DOHH2 (cell line): ENCODE data around the gene NT5DC1.

Experiments
- H3F3A ChIP-seq: fragments of 200-600 bp; sonication (generic), shearing (Covaris generic); 2 replicates; pipeline ENCODE4 v1.6.0; 2016; ENCODE audit warnings: antibody characterized with exemption, mild to moderate bottlenecking; ENCODE audit not compliant: control insufficient read depth, insufficient read depth
- H3K27ac ChIP-seq: fragments of 200-600 bp; sonication (generic); 2 replicates; pipeline ENCODE4 v1.5.1; 2014; ENCODE audit warnings: low read depth, mild to moderate bottlenecking, low read length, moderate library complexity
- H3K27me3 ChIP-seq: fragments of 200-600 bp; sonication (generic); 2 replicates; pipeline ENCODE4 v1.6.1; 2014; ENCODE audit warnings: mild to moderate bottlenecking, low read length, mixed read lengths; ENCODE audit not compliant: control insufficient read depth
- H3K36me3 ChIP-seq: fragments of 200-600 bp; sonication (generic); 2 replicates; pipeline ENCODE4 v1.6.1; 2014; ENCODE audit warnings: mild to moderate bottlenecking, low read length, moderate library complexity, mixed read lengths; ENCODE audit not compliant: control insufficient read depth
- H3K4me1 ChIP-seq: fragments of 200-600 bp; sonication (generic); 2 replicates; pipeline ENCODE4 v1.6.1; 2014; ENCODE audit warnings: mild to moderate bottlenecking, low read length, mixed read lengths; ENCODE audit not compliant: control insufficient read depth
- H3K4me2 ChIP-seq: fragments of 200-600 bp; sonication (generic); 2 replicates; pipeline ENCODE4 v1.6.0; 2014; ENCODE audit warnings: mild to moderate bottlenecking, low read length, moderate library complexity
- H3K4me3 ChIP-seq: fragments of 200-600 bp; sonication (generic); 2 replicates; pipeline ENCODE4 v1.5.1; 2014; ENCODE audit warnings: mild to moderate bottlenecking, low read length, mixed read lengths
- H3K79me2 ChIP-seq: fragments of 200-600 bp; sonication (generic); 2 replicates; pipeline ENCODE4 v1.6.1; 2014; ENCODE audit warnings: mild to moderate bottlenecking, low read length, mixed read lengths; ENCODE audit not compliant: control insufficient read depth
- H3K9me2 ChIP-seq: fragments of 200-600 bp; sonication (generic); replicated peaks from 2 replicates; pipeline ENCODE4 v1.6.1; 2014; ENCODE audit warnings: mild to moderate bottlenecking, low read length, mixed read lengths; ENCODE audit not compliant: control insufficient read depth
- H3K9me3 ChIP-seq: fragments of 200-600 bp; sonication (generic); 2 replicates; pipeline ENCODE4 v1.6.1; 2014; ENCODE audit warnings: antibody characterized with exemption, low read length, mixed read lengths; ENCODE audit not compliant: control insufficient read depth, insufficient read depth
- H4K20me1 ChIP-seq: fragments of 200-600 bp; sonication (generic); 2 replicates; pipeline ENCODE4 v1.6.0; 2014; ENCODE audit warnings: low read depth, mild to moderate bottlenecking, antibody characterized with exemption, low read length, moderate library complexity; ENCODE audit not compliant: control insufficient read depth, insufficient read depth
- CTCF ChIP-seq: fragments of 200-600 bp; sonication (generic); IDR thresholded peaks from one replicate; pipeline ENCODE4 v1.5.1; 2014; ENCODE audit warnings: antibody characterized with exemption, mild to moderate bottlenecking, low read depth, low read length; ENCODE audit not compliant: poor library complexity, severe bottlenecking
- EZH2phosphoT487 ChIP-seq: fragments of 200-600 bp; sonication (generic); IDR thresholded peaks from 2 replicates; pipeline ENCODE4 v1.6.1; 2017; ENCODE audit warnings: borderline replicate concordance, mild to moderate bottlenecking, antibody characterized with exemption, low read length, moderate library complexity, mixed read lengths

The NT5DC1 gene

DNA sequence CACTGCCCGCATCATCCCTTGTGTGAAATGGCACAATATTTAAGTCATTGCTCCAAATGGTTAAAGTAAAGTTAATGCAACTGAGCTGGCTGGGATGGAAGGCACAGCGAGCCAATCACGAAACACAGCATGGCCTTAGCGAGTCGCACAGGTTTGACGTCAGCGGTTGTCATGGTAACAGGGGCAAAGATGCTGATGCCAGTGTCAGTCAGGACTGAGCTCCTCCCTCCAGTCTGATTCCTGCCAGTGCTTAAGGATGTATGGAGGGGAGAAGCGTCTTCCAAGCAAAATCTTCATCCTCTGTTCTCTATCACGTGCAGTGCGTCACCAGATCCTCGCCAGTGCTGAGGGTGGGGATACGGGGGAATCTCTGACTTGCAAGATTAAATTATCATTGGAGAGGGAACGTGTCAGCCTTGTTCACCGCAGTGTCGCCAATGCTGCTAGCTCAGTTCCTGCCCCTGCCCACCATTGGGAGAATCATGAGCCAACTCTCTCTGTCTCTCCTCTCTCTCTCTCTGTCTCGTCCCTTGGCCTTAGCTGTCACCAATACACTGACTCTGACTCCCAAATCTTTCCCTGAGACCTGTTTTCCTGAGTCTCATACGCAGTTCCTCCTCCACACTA, 128.7 kb downstream of the NT5DC1 start:
- H3K4me3 ChIP-seq = no peak overlapping the region
- no peak overlapping the region for H3K27ac ChIP-seq
- H3F3A ChIP-seq = no peaks in the 10 kb centered on the region
- H4K20me1 ChIP-seq = no peaks in the 10 kb centered on the region
- no peaks in the 10 kb centered on the region for H3K4me1 ChIP-seq
- no peaks in the 10 kb centered on the region for H3K36me3 ChIP-seq
- no peaks in the 10 kb centered on the region for H3K79me2 ChIP-seq
- H3K9me2 ChIP-seq = no peaks in the 10 kb centered on the region
- H3K4me2 ChIP-seq = no peak overlapping the region
- no peaks in the 10 kb centered on the region for H3K27me3 ChIP-seq
- TF ChIP-seq CTCF = no peak
- no peak for TF ChIP-seq EZH2phosphoT487
- H3K9me3 ChIP-seq = no peaks in the 10 kb centered on the region

DNA sequence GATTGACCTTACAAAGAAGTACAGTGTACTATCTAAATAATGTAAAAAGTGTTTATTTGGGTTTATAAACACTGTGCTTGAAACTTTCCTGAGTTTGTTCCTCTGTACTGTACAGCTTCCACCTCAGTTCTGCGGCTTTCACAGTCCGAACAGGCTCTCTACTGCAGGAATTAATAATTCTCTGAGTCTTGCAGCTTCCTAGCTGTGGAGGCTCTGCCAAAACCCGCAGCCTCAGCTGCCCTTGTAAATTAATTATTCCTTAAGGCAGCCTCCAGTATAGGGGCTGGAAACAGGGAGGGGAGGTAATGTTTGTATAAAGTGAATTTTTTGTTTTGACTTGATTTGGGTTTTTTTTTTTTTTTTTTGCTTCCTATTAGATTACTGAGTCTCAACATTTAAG, 134.0 kb downstream of the NT5DC1 start:
- Histone ChIP-seq H3K27me3 (no peaks in the 10 kb centered on the region), H3K4me2 (no peak overlapping the region), H3K27ac (no peak overlapping the region), H3F3A (no peaks in the 10 kb centered on the region), H3K9me2 (no peaks in the 10 kb centered on the region), H3K9me3 (no peaks in the 10 kb centered on the region), H3K4me3 (no peak overlapping the region), H3K4me1 (no peaks in the 10 kb centered on the region), H4K20me1 (no peaks in the 10 kb centered on the region), H3K36me3 (no peaks in the 10 kb centered on the region), H3K79me2 (no peaks in the 10 kb centered on the region)
- TF ChIP-seq CTCF = no peak
- TF ChIP-seq EZH2phosphoT487 = no peak

DNA sequence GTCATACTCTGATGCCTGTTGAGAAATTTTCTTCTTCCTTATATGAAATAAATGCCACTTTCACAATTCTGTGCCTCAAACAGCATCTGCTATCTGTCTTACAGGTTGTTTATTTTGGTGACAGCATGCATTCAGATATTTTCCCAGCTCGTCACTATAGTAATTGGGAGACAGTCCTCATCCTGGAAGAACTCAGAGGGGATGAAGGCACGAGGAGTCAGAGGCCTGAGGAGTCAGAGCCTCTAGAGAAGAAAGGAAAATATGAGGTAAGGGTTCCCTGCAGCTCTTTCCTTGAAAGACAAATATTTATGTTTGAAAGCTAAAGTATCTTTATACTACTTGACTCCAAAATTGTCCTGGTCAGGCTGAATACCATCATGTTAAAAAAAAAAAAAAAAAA, 137.4 kb downstream of the NT5DC1 start:
- Histone ChIP-seq H3K4me2 (no peak overlapping the region), H4K20me1 (no peaks in the 10 kb centered on the region), H3K9me2 (no peaks in the 10 kb centered on the region), H3K4me3 (no peak overlapping the region), H3K9me3 (no peaks in the 10 kb centered on the region), H3K79me2 (no peaks in the 10 kb centered on the region), H3K36me3 (no peaks in the 10 kb centered on the region), H3F3A (no peaks in the 10 kb centered on the region), H3K4me1 (no peaks in the 10 kb centered on the region), H3K27ac (no peak overlapping the region), H3K27me3 (no peaks in the 10 kb centered on the region)
- TF ChIP-seq CTCF (no peak), EZH2phosphoT487 (no peak)
